ENCODE measurements around the gene MISP3.

- TF ChIP-seq CTCF (IDR thresholded peaks at IDR 0.05) (no peak), POLR2A (IDR thresholded peaks at IDR 0.05) (no peak)
These were observed 36.9 kb upstream of the MISP3 start for GRCh38 chr19:14035706-14036105.

Measured in uterus (tissue), 2 donors.